Osteocyte (in vitro differentiated cells): Measurements from ENCODE around the gene PDE4D. TPM values are rescaled to one million over a fixed set of nuclear protein-coding genes. Genes with fewer than 3 reads are reported as not detected.

ENCODE experiments used
- DNase-seq: peaks from one replicate; pipeline ENCODE4 v3.0.0; 2021; ENCODE audit warnings: mixed read lengths; ENCODE audit not compliant: unreplicated experiment; ENCODE audit errors: extremely low spot score
- H3K27ac Mint-ChIP-seq: one replicate; pipeline ENCODE4 v1.8.0; 2021; ENCODE audit warnings: mild to moderate bottlenecking, mixed read lengths; ENCODE audit not compliant: unreplicated experiment
- H3K27me3 Mint-ChIP-seq: one replicate; pipeline ENCODE4 v1.8.0; 2021; ENCODE audit warnings: mixed read lengths; ENCODE audit not compliant: unreplicated experiment
- H3K36me3 Mint-ChIP-seq: one replicate; pipeline ENCODE4 v1.8.0; 2021; ENCODE audit warnings: mixed read lengths; ENCODE audit not compliant: unreplicated experiment
- H3K4me1 Mint-ChIP-seq: one replicate; pipeline ENCODE4 v1.8.0; 2021; ENCODE audit warnings: mixed read lengths; ENCODE audit not compliant: unreplicated experiment
- H3K4me3 Mint-ChIP-seq: one replicate; pipeline ENCODE4 v1.8.0; 2021; ENCODE audit warnings: mild to moderate bottlenecking, moderate library complexity, mixed read lengths; ENCODE audit not compliant: unreplicated experiment
- H3K9me3 Mint-ChIP-seq: one replicate; pipeline ENCODE4 v1.8.0; 2021; ENCODE audit warnings: mixed read lengths; ENCODE audit not compliant: unreplicated experiment
- total RNA-seq: library from RNA; stranded (reverse); gene quantifications from 2 replicates; pipeline ENCODE4 v1.2.1, GENCODE V29; 2021
- TF ChIP-seq, protein P1 (sequence below): fragments of 200-600 bp; sonication (generic); IDR thresholded peaks from 2 replicates; pipeline ENCODE4 v1.5.0; 2021; ENCODE audit warnings: antibody characterized with exemption, mild to moderate bottlenecking, moderate library complexity

Gene PDE4D
- total RNA-seq, 1 donor from 2014 or later = 24.2 TPM

- Mint-ChIP-seq H3K27me3 (no peaks in the 10 kb centered on the region), H3K4me1 (peaks cover 10% of the 10 kb centered on the region), H3K4me3 (no peak overlapping the region), H3K27ac (no peak overlapping the region), H3K9me3 (peaks cover 4% of the 10 kb centered on the region), H3K36me3 (no peaks in the 10 kb centered on the region)
- TF ChIP-seq, protein P1, sequence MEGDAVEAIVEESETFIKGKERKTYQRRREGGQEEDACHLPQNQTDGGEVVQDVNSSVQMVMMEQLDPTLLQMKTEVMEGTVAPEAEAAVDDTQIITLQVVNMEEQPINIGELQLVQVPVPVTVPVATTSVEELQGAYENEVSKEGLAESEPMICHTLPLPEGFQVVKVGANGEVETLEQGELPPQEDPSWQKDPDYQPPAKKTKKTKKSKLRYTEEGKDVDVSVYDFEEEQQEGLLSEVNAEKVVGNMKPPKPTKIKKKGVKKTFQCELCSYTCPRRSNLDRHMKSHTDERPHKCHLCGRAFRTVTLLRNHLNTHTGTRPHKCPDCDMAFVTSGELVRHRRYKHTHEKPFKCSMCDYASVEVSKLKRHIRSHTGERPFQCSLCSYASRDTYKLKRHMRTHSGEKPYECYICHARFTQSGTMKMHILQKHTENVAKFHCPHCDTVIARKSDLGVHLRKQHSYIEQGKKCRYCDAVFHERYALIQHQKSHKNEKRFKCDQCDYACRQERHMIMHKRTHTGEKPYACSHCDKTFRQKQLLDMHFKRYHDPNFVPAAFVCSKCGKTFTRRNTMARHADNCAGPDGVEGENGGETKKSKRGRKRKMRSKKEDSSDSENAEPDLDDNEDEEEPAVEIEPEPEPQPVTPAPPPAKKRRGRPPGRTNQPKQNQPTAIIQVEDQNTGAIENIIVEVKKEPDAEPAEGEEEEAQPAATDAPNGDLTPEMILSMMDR = no peak
- no peak for DNase-seq
Observed at GRCh38 chr5:59069438-59070079, 824.0 kb downstream of the PDE4D start.

- Mint-ChIP-seq H3K4me3 (no peak overlapping the region), H3K36me3 (no peaks in the 10 kb centered on the region), H3K27ac (no peak overlapping the region), H3K27me3 (no peaks in the 10 kb centered on the region), H3K9me3 (peaks cover 4% of the 10 kb centered on the region), H3K4me1 (peaks cover 15% of the 10 kb centered on the region)
- TF ChIP-seq, protein P1 = no peak
- DNase-seq = no peak
Observed at GRCh38 chr5:59067956-59068656, 825.4 kb downstream of the PDE4D start.

DNA sequence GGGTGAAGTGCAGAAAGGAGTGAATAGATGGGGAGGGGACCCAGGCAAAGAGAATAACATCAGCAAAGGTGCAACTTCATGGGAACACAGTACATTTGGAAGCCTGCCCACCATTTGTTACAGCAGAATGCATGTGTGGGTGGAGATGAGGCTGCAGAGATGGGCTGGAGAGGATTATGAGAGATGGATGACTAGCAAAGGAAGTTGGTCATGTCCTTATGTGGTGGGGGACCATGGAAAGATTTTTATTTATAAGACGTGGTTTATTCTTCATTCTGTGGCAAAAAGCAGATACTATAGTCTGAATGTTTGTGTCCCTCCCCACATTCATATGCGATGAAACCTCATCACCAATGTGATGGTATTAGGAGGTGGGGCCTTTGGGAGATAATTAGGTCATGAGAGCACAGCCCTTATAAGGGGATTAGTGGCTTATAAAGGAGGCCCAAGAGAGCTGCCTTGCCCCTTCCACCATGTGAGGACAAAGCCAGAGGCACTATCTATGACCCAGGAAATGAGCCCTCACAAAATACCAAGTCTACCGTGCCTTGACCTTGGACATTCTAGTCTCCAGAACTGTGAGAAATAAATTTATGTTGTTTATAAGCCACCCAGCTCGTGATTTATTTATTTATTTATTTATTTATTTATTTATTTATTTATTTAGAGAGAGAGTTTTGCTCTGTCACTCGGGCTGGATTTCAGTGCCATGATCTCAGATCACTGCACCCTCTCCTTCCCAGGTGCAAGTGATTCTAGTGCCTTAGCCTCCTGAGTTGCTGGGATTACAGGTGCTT lies 827.0 kb downstream of the PDE4D start:
- TF ChIP-seq, protein P1 = no peak
- H3K4me1 Mint-ChIP-seq = peaks cover 15% of the 10 kb centered on the region

DNA sequence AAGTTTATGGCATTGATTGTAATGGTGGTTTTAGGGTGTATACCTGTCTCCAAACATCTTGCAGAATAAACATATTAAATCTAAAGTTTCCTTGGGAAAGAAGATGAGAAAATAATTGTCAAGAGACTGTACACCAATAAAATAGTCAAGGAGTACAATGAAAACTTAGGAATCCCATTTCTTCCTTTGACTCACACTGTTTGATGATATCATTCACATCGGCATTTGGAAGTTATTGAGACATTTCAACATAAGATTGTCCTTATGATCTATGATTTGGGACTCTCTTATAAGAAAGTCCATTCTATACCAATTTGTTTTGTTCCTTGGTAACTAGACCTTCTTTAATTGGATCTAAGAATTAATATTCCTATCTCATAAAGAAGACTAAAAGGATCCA lies 828.0 kb downstream of the PDE4D start:
- TF ChIP-seq, protein P1 = no peak
- Mint-ChIP-seq H3K4me3 (no peak overlapping the region), H3K9me3 (peaks cover 4% of the 10 kb centered on the region), H3K27me3 (no peaks in the 10 kb centered on the region), H3K36me3 (no peaks in the 10 kb centered on the region), H3K27ac (no peak overlapping the region), H3K4me1 (peaks cover 15% of the 10 kb centered on the region)
- no peak for DNase-seq

More for the DNA sequence above, 827.0 kb downstream of the PDE4D start:
- Mint-ChIP-seq H3K9me3 (peaks cover 4% of the 10 kb centered on the region), H3K27me3 (no peaks in the 10 kb centered on the region), H3K36me3 (no peaks in the 10 kb centered on the region), H3K4me3 (no peak overlapping the region), H3K27ac (no peak overlapping the region)
- no peak for DNase-seq

DNA sequence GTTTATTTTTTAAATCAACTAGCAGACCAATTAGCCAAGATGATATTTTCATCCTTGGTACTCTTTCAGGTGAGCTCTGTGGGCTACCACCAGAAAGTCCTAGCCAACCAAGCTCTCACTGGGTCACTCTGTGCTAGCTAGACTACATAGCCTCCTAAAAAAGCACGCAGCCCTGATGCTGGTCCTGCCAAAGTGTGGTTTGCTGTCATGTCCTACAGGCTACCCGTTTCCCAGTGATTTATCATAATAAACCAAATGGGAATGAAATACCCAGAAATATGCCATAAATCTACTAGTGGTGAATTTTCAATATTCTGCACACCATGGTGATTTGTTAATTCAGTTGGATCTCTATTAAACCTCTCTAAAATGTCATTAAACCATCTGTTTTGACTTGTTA lies 829.2 kb downstream of the PDE4D start:
- peaks cover 13% of the 10 kb centered on the region for H3K4me1 Mint-ChIP-seq
- H3K36me3 Mint-ChIP-seq = no peaks in the 10 kb centered on the region
- peaks cover 4% of the 10 kb centered on the region for H3K9me3 Mint-ChIP-seq
- H3K27me3 Mint-ChIP-seq = no peaks in the 10 kb centered on the region
- H3K27ac Mint-ChIP-seq = no peak overlapping the region
- DNase-seq = no peak
- TF ChIP-seq, protein P1 = no peak
- H3K4me3 Mint-ChIP-seq = no peak overlapping the region
